Natural killer cell (primary cell): Measurements from ENCODE around the gene GNAT1. TPM values are rescaled to one million over a fixed set of nuclear protein-coding genes. Genes with fewer than 3 reads are reported as not detected.

Experiments
- ATAC-seq, 3 donors: fragments of 150-1000 bp in 2 of 3; fragments of 200-7000 bp in 1 of 3; cut with Tn5 transposase; 1 replicate in 1 of 3; 2 replicates in 2 of 3; pipeline ENCODE4 v1.10.0; 2021; ENCODE audit warnings: mild to moderate bottlenecking in 2 of 3, moderate library complexity in 2 of 3
- DNase-seq, 2 donors: peaks; one replicate each; pipeline versions ENCODE4 v3.0.0 to v3.0.0-alpha.2; 2013 to 2021; ENCODE audit warnings: mixed read lengths in 1 of 2
- H3K27ac ChIP-seq: one replicate; pipeline ENCODE4 v1.5.1; 2013; ENCODE audit warnings: mild to moderate bottlenecking, low read length
- H3K27me3 ChIP-seq: one replicate; pipeline ENCODE4 v1.6.1; 2013; ENCODE audit warnings: low read length; ENCODE audit not compliant: control insufficient read depth, insufficient read depth
- H3K36me3 ChIP-seq: one replicate; pipeline ENCODE4 v1.6.1; 2013; ENCODE audit warnings: low read length; ENCODE audit not compliant: control insufficient read depth, insufficient read depth
- H3K4me1 ChIP-seq: one replicate; pipeline ENCODE4 v1.6.1; 2013; ENCODE audit warnings: low read length; ENCODE audit not compliant: control insufficient read depth, insufficient read depth
- H3K4me3 ChIP-seq: one replicate; pipeline ENCODE4 v1.5.1; 2013; ENCODE audit warnings: low read length
- H3K9me3 ChIP-seq: one replicate; pipeline ENCODE4 v1.6.1; 2013; ENCODE audit warnings: low read length; ENCODE audit not compliant: control insufficient read depth, insufficient read depth
- H3K27ac Mint-ChIP-seq, 2 donors: one replicate each; pipeline ENCODE4 v1.8.0; 2022; ENCODE audit warnings: mild to moderate bottlenecking in 2 of 2, mixed read lengths in 2 of 2, moderate library complexity in 1 of 2
- H3K27me3 Mint-ChIP-seq, 2 donors: one replicate each; pipeline ENCODE4 v1.8.0; 2022; ENCODE audit warnings: low read depth in 2 of 2, mixed read lengths in 2 of 2
- H3K36me3 Mint-ChIP-seq: one replicate; pipeline ENCODE4 v1.8.0; 2022; ENCODE audit warnings: mixed read lengths
- H3K4me1 Mint-ChIP-seq, 2 donors: one replicate each; pipeline ENCODE4 v1.8.0; 2022; ENCODE audit warnings: mixed read lengths in 2 of 2
- H3K4me3 Mint-ChIP-seq: one replicate; pipeline ENCODE4 v1.8.0; 2022; ENCODE audit warnings: mild to moderate bottlenecking, moderate library complexity, mixed read lengths
- H3K9me3 Mint-ChIP-seq, 2 donors: one replicate each; pipeline ENCODE4 v1.8.0; 2022; ENCODE audit warnings: mixed read lengths in 2 of 2
- CTCF ChIP-seq: fragments of 200-600 bp; IDR thresholded peaks from one replicate; pipeline ENCODE4 v1.8.0; 2022; ENCODE audit warnings: antibody characterized with exemption
- WGBS: methylation state at CpG from one replicate; pipeline ENCODE4 v1.1.7; 2013; ENCODE audit warnings: missing lambda C conversion rate; ENCODE audit not compliant: insufficient coverage; 5-methylcytosine and 5-hydroxymethylcytosine counted together
- intact Hi-C: fragments of 100-400 bp; cut with micrococcal nuclease; formaldehyde crosslinking; loops from one replicate; pipeline ENCODE4 v1.14.2; 2022
- total RNA-seq, 4 donors: library from RNA; stranded (reverse); fragments of 120-200 nt in 1 of 4; gene quantifications; one replicate each; pipeline versions ENCODE4 v1.2.3 to v1.2.4, GENCODE V29; 2013 to 2022

Gene GNAT1
- total RNA-seq, 3 donors from 2014 or later (not counting 1 experiment from before 2014, with no cell fraction given): not detected

GRCh38 chr3:50211930-50212329 lies 20.5 kb downstream of the GNAT1 start:
- no peak for TF ChIP-seq CTCF
- Histone ChIP-seq H3K36me3 (no peaks in the 10 kb centered on the region), H3K27me3 (no peaks in the 10 kb centered on the region), H3K4me3 (no peak overlapping the region), H3K27ac (no peak overlapping the region), H3K9me3 (no peaks in the 10 kb centered on the region), H3K4me1 (no peaks in the 10 kb centered on the region)
- 66% methylated on average over 2 of the region's 2 CpGs for WGBS
- peaks cover 0 to 16% of the 10 kb centered on the region in 2 donors for H3K27me3 Mint-ChIP-seq
- no peak overlapping the region for H3K4me3 Mint-ChIP-seq
- intact Hi-C loops: no loop called here
- no peaks in the 10 kb centered on the region for H3K9me3 Mint-ChIP-seq
- no peaks in the 10 kb centered on the region for H3K4me1 Mint-ChIP-seq
- ATAC-seq (peak in 1 of 3 donors; percentile 41), DNase-seq (no peak)
- no peaks in the 10 kb centered on the region for H3K36me3 Mint-ChIP-seq
- H3K27ac Mint-ChIP-seq: no peak overlapping the region

DNA sequence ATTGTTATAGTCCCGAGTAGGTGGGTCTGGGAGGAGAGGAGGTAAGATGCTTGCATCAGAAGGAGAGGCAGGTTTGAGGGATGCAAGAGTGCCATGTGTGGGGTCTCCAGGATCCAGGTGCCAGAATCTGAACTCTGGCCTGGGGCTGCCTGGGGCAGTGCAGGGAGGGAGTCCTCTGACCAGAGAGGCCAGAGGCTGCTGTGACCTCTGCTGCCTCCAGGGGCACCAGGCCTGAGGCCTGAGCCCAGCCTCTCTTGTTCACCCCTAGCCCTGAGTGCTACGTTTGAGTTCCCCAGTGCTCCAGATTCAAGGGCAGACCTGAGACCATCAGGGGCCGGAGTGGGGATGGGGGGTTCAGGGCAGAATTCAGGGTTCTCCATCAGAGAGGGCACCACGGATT lies 21.1 kb downstream of the GNAT1 start:
- Mint-ChIP-seq H3K4me1 (no peaks in the 10 kb centered on the region), H3K27me3 (peaks cover 0 to 13% of the 10 kb centered on the region in 2 donors), H3K9me3 (no peaks in the 10 kb centered on the region), H3K27ac (no peak overlapping the region), H3K4me3 (no peak overlapping the region), H3K36me3 (no peaks in the 10 kb centered on the region)
- intact Hi-C loops: no loop called here
- H3K4me1 ChIP-seq: no peaks in the 10 kb centered on the region
- 86% methylated on average over 4 of the region's 4 CpGs for WGBS
- DNase-seq: no peak
- H3K27ac ChIP-seq: no peak overlapping the region
- H3K9me3 ChIP-seq: no peaks in the 10 kb centered on the region
- no peaks in the 10 kb centered on the region for H3K36me3 ChIP-seq
- no peak overlapping the region for H3K4me3 ChIP-seq
- no peak for TF ChIP-seq CTCF
- no peaks in the 10 kb centered on the region for H3K27me3 ChIP-seq
- ATAC-seq: no peak

- no peak for TF ChIP-seq CTCF
- no peaks in the 10 kb centered on the region for H3K36me3 ChIP-seq
- peaks cover 0 to 8% of the 10 kb centered on the region in 2 donors for H3K27me3 Mint-ChIP-seq
- H3K27ac ChIP-seq: no peak overlapping the region
- DNase-seq (no peak), ATAC-seq (no peak)
- H3K36me3 Mint-ChIP-seq: no peaks in the 10 kb centered on the region
- no peaks in the 10 kb centered on the region for H3K27me3 ChIP-seq
- H3K9me3 Mint-ChIP-seq: no peaks in the 10 kb centered on the region
- no peak overlapping the region for H3K27ac Mint-ChIP-seq
- no peaks in the 10 kb centered on the region for H3K4me1 Mint-ChIP-seq
- intact Hi-C loops: no loop called here
- no peak overlapping the region for H3K4me3 ChIP-seq
- H3K4me3 Mint-ChIP-seq: no peak overlapping the region
- WGBS: 93% methylated on average over 3 of the region's 3 CpGs
- H3K4me1 ChIP-seq: no peaks in the 10 kb centered on the region
- H3K9me3 ChIP-seq: no peaks in the 10 kb centered on the region
Observed at GRCh38 chr3:50212971-50213370, 21.6 kb downstream of the GNAT1 start.

GRCh38 chr3:50213373-50213772 lies 22.0 kb downstream of the GNAT1 start:
- no peaks in the 10 kb centered on the region for H3K27me3 ChIP-seq
- no peak for ATAC-seq
- TF ChIP-seq CTCF: no peak
- intact Hi-C loops: no loop called here
- H3K4me1 ChIP-seq: no peaks in the 10 kb centered on the region
- Mint-ChIP-seq H3K9me3 (no peaks in the 10 kb centered on the region), H3K4me3 (no peak overlapping the region), H3K4me1 (no peaks in the 10 kb centered on the region), H3K36me3 (no peaks in the 10 kb centered on the region), H3K27me3 (peaks cover 0 to 5% of the 10 kb centered on the region in 2 donors), H3K27ac (no peak overlapping the region)
- 88% methylated on average over 12 of the region's 12 CpGs for WGBS
- DNase-seq: no peak
- H3K4me3 ChIP-seq: no peak overlapping the region
- H3K27ac ChIP-seq: no peak overlapping the region
- H3K9me3 ChIP-seq: no peaks in the 10 kb centered on the region
- H3K36me3 ChIP-seq: no peaks in the 10 kb centered on the region
